Measurements from ENCODE around the gene TUBGCP3.

TUBGCP3 gene

DNA sequence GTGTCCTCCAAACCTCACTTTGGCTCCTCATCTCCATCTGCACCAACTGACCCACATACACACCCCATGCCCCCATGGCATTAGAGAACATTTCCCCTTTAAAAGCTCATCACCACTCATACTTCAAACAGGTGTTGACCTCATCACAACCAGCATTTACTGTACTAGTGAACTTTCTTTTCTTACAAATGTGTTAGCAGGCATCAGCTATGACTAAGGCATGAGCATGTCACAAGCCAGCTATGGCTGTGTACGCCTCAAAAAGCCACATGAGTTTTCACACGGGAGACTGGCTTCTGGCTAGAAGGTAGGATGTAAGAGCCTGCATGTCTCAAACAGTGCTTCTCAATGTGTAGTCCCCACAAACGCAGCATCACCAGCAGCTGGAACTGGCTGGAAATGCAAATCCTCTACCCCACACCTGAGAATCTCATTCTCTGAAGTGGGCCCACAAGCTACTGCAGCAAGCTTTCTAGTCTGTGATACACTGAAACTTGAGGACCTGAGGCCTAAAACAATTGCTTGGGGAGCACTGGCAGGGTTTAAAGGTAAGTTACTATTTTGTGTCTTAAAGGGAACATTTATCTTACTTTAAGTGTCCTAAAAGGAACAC is 66.8 kb downstream of the TUBGCP3 start:
- DNase-seq (ENCODE audit: low read depth): no peak
- H3K4me3 ChIP-seq (ENCODE audit: low read depth, low read length): no peak overlapping the region
- TF ChIP-seq, protein P1, sequence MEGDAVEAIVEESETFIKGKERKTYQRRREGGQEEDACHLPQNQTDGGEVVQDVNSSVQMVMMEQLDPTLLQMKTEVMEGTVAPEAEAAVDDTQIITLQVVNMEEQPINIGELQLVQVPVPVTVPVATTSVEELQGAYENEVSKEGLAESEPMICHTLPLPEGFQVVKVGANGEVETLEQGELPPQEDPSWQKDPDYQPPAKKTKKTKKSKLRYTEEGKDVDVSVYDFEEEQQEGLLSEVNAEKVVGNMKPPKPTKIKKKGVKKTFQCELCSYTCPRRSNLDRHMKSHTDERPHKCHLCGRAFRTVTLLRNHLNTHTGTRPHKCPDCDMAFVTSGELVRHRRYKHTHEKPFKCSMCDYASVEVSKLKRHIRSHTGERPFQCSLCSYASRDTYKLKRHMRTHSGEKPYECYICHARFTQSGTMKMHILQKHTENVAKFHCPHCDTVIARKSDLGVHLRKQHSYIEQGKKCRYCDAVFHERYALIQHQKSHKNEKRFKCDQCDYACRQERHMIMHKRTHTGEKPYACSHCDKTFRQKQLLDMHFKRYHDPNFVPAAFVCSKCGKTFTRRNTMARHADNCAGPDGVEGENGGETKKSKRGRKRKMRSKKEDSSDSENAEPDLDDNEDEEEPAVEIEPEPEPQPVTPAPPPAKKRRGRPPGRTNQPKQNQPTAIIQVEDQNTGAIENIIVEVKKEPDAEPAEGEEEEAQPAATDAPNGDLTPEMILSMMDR (IDR thresholded peaks at IDR 0.05; ENCODE audit: insufficient read depth, low read depth, low read length, missing control alignments): no peak

GRCh38 chr13:112519517-112520060 is 68.4 kb downstream of the TUBGCP3 start:
- DNase-seq (ENCODE audit: low read depth): no peak
- no peak overlapping the region for H3K4me3 ChIP-seq (ENCODE audit: low read depth, low read length)
- TF ChIP-seq, protein P1 (IDR thresholded peaks at IDR 0.05; ENCODE audit: insufficient read depth, low read depth, low read length, missing control alignments): no peak

DNA sequence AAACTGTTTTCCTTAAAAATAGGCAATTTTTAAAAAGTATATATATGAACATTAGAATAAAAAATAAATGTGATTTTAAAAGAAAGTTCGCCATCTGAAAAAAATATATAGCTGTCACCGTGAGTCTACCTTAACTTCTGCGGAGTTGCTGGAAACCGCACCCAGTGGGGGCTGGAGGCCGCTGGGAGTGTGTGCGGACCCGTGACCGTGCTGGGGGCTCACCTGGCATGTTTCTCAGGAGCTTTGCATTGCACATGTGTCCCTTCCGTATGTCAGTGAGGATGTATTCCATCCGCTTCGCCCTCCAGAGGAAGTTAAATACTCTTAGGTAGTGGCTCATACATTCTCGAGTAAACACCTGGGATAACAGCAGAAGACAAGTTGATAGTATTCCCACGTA is 71.7 kb downstream of the TUBGCP3 start:
- no peak for DNase-seq (ENCODE audit: low read depth)
- no peak overlapping the region for H3K4me3 ChIP-seq (ENCODE audit: low read depth, low read length)
- TF ChIP-seq, protein P1 (IDR thresholded peaks at IDR 0.05; ENCODE audit: insufficient read depth, low read depth, low read length, missing control alignments): no peak

GRCh38 chr13:112513761-112514160 is 74.2 kb downstream of the TUBGCP3 start:
- H3K4me3 ChIP-seq (ENCODE audit: low read depth, low read length): no peak overlapping the region
- TF ChIP-seq, protein P1 (IDR thresholded peaks at IDR 0.05; ENCODE audit: insufficient read depth, low read depth, low read length, missing control alignments): no peak
- DNase-seq (ENCODE audit: low read depth): no peak

DNA sequence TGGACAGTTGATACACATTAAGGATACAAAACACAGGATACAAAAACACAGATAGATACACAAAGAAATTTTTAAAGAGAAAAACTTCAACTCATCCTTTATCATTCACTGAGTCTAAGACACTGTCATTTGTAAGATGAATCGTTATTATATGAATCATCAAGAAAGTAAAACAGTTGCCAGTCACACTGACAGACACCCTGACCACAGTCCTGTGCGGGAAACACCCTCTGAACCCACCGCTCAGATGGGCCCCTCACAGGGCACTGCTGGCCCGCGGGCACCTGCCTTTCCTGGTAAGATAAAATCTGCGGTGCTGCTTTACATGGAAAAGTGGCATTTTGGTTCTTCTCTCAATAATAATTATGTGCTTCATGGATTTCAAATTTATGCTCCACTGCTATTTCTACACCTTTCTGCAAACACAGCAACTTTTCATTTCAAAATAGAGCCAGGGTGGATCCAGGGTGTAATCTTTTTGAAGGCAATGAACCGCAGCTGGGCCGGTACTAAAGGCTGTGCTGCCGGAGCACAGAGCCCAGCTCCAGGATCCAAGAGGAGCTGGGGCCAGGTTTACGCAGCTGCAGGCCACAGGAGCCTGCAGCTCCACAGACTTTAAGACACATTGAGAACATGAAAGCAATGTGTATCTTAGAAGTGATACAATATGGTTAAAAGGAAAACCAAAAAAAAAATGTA is 76.8 kb downstream of the TUBGCP3 start:
- no peak for DNase-seq (ENCODE audit: low read depth)

DNA sequence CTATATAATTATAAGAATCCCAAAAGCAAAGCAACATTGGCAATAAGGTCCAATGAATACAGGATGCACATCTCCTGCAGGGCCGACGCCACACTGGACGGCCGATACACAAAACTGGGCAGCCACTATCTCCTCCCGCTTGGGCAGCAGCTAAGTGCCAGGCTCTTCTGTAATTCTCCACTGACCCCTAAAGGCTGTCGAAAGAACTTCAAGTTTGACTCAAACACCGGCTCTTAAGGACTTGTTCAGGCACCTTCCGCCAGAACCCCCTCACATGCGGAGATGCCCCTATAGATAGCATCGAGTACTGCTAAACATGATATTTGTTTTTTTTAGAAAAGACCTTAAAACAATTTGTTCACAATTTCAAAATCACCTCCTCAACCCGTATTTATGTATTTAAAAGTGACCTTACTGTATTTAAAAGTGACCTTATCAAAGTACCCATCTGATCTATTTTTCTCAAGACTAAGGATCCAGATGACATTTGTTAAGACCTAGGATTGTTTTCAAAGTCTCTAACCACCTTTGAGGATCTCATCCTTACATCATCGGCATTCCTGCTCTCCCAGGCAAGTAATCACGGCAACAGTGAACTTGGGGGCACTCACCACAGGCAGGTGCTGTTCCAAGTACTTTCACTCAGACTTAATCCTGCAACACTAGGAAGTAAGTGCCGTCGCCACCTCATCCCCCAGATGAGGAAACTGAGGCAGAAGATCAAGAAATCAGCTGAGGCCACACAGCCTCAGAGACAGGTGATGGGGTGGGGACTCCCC is 77.8 kb downstream of the TUBGCP3 start:
- TF ChIP-seq, protein P1 (IDR thresholded peaks at IDR 0.05; ENCODE audit: insufficient read depth, low read depth, low read length, missing control alignments): peak; percentile 28
- H3K4me3 ChIP-seq (ENCODE audit: low read depth, low read length): no peak overlapping the region
- DNase-seq (ENCODE audit: low read depth): peak; percentile 38

More for the DNA sequence above, 76.8 kb downstream of the TUBGCP3 start:
- H3K4me3 ChIP-seq (ENCODE audit: low read depth, low read length): no peak overlapping the region
- TF ChIP-seq, protein P1 (IDR thresholded peaks at IDR 0.05; ENCODE audit: insufficient read depth, low read depth, low read length, missing control alignments): no peak
